ENCODE measurements around the gene UTS2.

UTS2 gene

DNA sequence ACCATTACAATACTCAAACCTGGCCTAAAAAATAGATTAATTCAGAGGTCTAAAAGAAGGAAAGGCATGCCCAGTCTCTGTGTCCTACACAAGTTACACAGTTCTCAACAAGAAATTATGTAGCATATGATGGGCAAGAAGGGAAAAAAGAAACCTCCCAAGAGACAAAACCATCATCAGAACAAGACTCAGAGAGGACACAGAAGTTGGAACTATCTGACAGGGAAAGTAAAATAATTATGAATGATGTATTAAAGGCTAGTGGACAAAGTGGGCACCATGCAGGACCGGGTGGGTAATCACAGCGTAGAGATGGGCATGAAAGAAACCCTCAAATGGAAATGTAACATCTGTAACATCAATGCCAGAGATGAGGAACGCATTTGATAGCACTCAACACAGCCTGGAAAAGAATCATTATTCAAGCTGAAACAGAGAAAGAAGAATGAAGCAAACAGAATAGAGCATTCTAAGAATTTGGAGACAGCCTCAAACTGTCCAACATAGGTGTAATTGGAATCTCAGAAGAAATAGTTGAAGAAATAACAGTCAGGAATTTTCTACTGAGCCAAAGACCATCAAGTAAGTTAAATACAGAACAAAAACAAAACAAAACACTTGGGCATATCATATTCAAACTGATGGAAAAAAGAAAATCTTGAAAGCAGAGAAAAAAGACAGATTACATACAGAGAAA, 39.0 kb downstream of the UTS2 start:
- in situ Hi-C loops (cut with MboI; ENCODE audit: low sequenced_read_pairs), result no loop called here

GRCh38 chr1:7811476-7811875, 41.4 kb downstream of the UTS2 start:
- in situ Hi-C loops (cut with MboI; ENCODE audit: low sequenced_read_pairs), result no loop called here

DNA sequence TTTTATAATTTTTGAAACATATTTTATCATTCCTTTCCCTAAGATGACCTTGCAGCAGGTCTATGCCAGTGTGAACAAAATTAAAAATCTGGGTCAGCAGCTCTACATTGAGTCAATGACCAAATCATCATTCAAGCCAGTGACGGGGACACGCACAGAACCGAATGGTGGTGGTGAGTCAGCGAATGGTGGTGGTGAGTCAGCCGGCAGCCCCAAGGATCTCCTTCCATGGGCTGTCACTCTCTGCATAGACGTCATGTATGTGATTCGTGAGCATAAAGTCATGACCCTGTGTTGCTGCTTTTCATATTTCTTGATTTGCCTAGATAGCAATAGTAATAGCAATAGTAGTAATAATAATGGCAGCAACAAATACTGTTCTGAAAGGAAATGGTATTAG, 42.5 kb downstream of the UTS2 start:
- in situ Hi-C loops (cut with MboI; ENCODE audit: low sequenced_read_pairs), result no loop called here

DNA sequence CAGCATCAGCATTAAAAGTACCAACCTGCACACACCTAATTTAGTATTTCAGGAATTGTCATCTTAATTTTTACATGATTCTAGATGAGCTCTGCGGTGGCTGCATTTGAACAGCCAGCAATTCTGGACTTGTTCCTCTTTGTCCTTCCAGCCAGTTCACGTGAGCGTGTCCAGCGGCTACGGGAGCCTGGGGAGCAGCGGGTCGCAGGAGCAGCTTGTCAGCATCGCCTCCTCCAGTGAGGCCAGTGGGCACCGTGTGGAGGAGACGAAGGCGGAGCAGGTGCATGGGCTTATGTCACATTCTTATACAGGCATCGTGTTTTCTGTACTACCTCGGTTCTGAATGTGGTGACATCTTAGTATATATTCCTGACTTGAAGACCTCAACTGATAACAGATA, 43.1 kb downstream of the UTS2 start:
- in situ Hi-C loops (cut with MboI; ENCODE audit: low sequenced_read_pairs), result no loop called here

- in situ Hi-C loops (cut with MboI; ENCODE audit: low sequenced_read_pairs), result no loop called here
Measured at GRCh38 chr1:7808253-7808844, 44.5 kb downstream of the UTS2 start.

DNA sequence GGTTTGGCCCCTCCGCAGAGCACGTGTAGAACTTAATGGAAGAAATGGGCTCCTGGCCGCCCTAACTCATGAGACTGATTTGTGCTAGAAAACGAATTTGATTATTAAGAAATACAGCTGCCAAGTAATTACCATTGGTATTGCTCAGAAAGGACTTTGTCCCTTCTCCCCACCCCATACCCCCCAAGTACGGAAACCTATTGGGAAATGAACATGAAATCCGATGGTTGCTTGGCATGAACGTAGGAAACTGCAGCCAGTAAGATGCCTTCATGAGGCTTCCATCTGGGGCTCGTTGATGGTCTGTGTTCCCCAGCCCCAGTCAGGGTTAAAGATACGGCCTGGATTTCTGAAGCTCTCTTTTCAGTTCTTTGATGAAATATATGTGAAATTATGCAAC, 47.4 kb downstream of the UTS2 start:
- in situ Hi-C loops (cut with MboI; ENCODE audit: low sequenced_read_pairs), result no loop called here
